Activated CD8-positive, alpha-beta T cell treated with anti-CD3 and anti-CD28 coated beads for 36 hours (primary cell): ENCODE results near the gene OSER1. TPM values are rescaled to one million over a fixed set of nuclear protein-coding genes. Genes with fewer than 3 reads are reported as not detected.

ENCODE experiments used
- ATAC-seq: fragments of 200-7000 bp; cut with Tn5 transposase; one replicate; pipeline ENCODE4 v1.10.0; 2021; ENCODE audit warnings: mild to moderate bottlenecking, moderate library complexity
- CTCF ChIA-PET: fragments of 350-600 bp; sonication (Branson Sonifier 250); formaldehyde crosslinking; loops from one replicate; lab custom pipeline; 2021; ENCODE audit warnings: antibody characterized with exemption; lab: Charles Lee
- POLR2A ChIA-PET: fragments of 350-600 bp; sonication (Branson Sonifier 250); formaldehyde crosslinking; loops from one replicate; lab custom pipeline; 2021; ENCODE audit warnings: antibody characterized with exemption; lab: Charles Lee
- DNase-seq: peaks from one replicate; pipeline ENCODE4 v3.0.0-alpha.2; 2020
- H3K27ac Mint-ChIP-seq: one replicate; pipeline ENCODE4 v1.8.0; 2021; ENCODE audit warnings: mild to moderate bottlenecking, mixed read lengths
- H3K27me3 Mint-ChIP-seq: one replicate; pipeline ENCODE4 v1.8.0; 2021; ENCODE audit warnings: mixed read lengths
- H3K36me3 Mint-ChIP-seq: one replicate; pipeline ENCODE4 v1.8.0; 2021; ENCODE audit warnings: low read depth, mixed read lengths
- H3K4me1 Mint-ChIP-seq: one replicate; pipeline ENCODE4 v1.8.0; 2021; ENCODE audit warnings: low read depth, mixed read lengths
- H3K4me3 Mint-ChIP-seq: one replicate; pipeline ENCODE4 v1.8.0; 2021; ENCODE audit warnings: mild to moderate bottlenecking, moderate library complexity, mixed read lengths
- H3K9me3 Mint-ChIP-seq: one replicate; pipeline ENCODE4 v1.8.0; 2021; ENCODE audit warnings: mixed read lengths
- intact Hi-C: fragments of 100-400 bp; cut with micrococcal nuclease; formaldehyde crosslinking; loops from one replicate; pipeline ENCODE4 v1.10.0; 2022
- total RNA-seq, 2 experiments: library from RNA; stranded (reverse); gene quantifications; one replicate each; pipeline ENCODE4 v1.2.3, GENCODE V29; 2021
- TF ChIP-seq, protein P1 (sequence below): fragments of 200-600 bp; IDR thresholded peaks from one replicate; pipeline ENCODE4 v1.8.0; 2022; ENCODE audit warnings: antibody characterized with exemption, mild to moderate bottlenecking

The OSER1 gene
- total RNA-seq, 2 experiments from 2014 or later: 20.9 to 23.3 TPM

DNA sequence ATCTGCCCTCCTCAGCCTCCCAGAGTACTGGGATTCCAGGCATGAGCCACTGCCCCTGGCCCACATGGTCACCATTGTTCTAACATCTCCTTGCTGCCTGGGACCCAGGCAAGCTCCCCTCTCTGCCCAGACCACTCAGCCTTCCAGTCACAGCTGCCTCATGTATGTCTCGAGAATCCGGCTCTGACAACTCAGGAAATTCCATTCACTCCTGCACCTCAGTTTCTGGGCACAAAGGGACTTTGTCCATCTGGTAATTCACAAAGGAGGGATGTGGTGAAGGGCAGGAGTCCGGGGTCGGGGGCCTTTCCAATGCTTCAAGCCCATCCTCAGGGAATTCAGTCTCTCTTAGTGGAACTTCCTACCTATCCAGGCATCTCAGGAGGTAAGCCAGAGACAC lies 64.3 kb downstream of the OSER1 start:
- TF ChIP-seq, protein P1, sequence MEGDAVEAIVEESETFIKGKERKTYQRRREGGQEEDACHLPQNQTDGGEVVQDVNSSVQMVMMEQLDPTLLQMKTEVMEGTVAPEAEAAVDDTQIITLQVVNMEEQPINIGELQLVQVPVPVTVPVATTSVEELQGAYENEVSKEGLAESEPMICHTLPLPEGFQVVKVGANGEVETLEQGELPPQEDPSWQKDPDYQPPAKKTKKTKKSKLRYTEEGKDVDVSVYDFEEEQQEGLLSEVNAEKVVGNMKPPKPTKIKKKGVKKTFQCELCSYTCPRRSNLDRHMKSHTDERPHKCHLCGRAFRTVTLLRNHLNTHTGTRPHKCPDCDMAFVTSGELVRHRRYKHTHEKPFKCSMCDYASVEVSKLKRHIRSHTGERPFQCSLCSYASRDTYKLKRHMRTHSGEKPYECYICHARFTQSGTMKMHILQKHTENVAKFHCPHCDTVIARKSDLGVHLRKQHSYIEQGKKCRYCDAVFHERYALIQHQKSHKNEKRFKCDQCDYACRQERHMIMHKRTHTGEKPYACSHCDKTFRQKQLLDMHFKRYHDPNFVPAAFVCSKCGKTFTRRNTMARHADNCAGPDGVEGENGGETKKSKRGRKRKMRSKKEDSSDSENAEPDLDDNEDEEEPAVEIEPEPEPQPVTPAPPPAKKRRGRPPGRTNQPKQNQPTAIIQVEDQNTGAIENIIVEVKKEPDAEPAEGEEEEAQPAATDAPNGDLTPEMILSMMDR: no peak
- Mint-ChIP-seq H3K36me3 (no peaks in the 10 kb centered on the region), H3K9me3 (no peaks in the 10 kb centered on the region), H3K27ac (no peak overlapping the region), H3K4me3 (no peak overlapping the region), H3K27me3 (no peaks in the 10 kb centered on the region), H3K4me1 (no peaks in the 10 kb centered on the region)
- intact Hi-C loops: no loop called here
- ATAC-seq (no peak), DNase-seq (no peak)
- CTCF ChIA-PET: interaction anchor here (1.3 kb wide), 1 partner anchor 30 kb away, joined by 4 read pairs; no protein-coding TSS in a partner anchor
- POLR2A ChIA-PET: no interaction called here

Other genes with a start within 250 kb of the OSER1 start
- gene JPH2, start 23.6 kb downstream of the OSER1 start, total RNA-seq: under 1 TPM; 0.47 to 0.54 TPM
- under 1 TPM in 1 of 2 experiments, not detected in 1; 0.18 TPM for gene GDAP1L1, start 36.5 kb upstream of the OSER1 start, total RNA-seq
- 1 to 10 TPM; 2.0 to 2.1 TPM for gene FITM2, start 100.4 kb upstream of the OSER1 start, total RNA-seq
- gene R3HDML, start 126.3 kb upstream of the OSER1 start, total RNA-seq: not detected
- not detected for gene HNF4A, start 144.9 kb upstream of the OSER1 start, total RNA-seq